IPS DF 6.9 (cell line): ENCODE measurements around the gene SVIL.
"Not testable (repeated sequence)": the region's sequence is repeated elsewhere in the genome, so short reads cannot be mapped to it uniquely, and the experiment has no call there.

Experiments used
- DNase-seq: peaks from one replicate; pipeline ENCODE4 v3.0.0-alpha.2; 2013; ENCODE audit warnings: low read depth, low spot score
- H3K27ac ChIP-seq: one replicate; pipeline ENCODE4 v1.5.1; 2013; ENCODE audit warnings: low read length, control low read depth
- H3K27me3 ChIP-seq: 2 replicates; pipeline ENCODE4 v1.6.1; 2013; ENCODE audit warnings: mild to moderate bottlenecking, low read length; ENCODE audit not compliant: control insufficient read depth, insufficient read depth
- H3K36me3 ChIP-seq: 2 replicates; pipeline ENCODE4 v1.6.1; 2013; ENCODE audit warnings: low read length; ENCODE audit not compliant: control insufficient read depth, insufficient read depth
- H3K4me1 ChIP-seq: 2 replicates; pipeline ENCODE4 v1.6.1; 2013; ENCODE audit warnings: low read length; ENCODE audit not compliant: control insufficient read depth, insufficient read depth
- H3K4me3 ChIP-seq: 2 replicates; pipeline ENCODE4 v1.5.1; 2013; ENCODE audit warnings: mild to moderate bottlenecking, low read length
- H3K9me3 ChIP-seq: 2 replicates; pipeline ENCODE4 v1.6.1; 2013; ENCODE audit warnings: low read length, inconsistent platforms; ENCODE audit not compliant: control insufficient read depth, insufficient read depth
- WGBS: extraction: QIAGEN DNeasy Blood & Tissue Kit; methylation state at CpG from one replicate; pipeline ENCODE4 v1.1.7; 2013; ENCODE audit warnings: mixed read lengths, missing lambda C conversion rate; ENCODE audit not compliant: insufficient read length, insufficient coverage; 5-methylcytosine and 5-hydroxymethylcytosine counted together

SVIL gene

DNA sequence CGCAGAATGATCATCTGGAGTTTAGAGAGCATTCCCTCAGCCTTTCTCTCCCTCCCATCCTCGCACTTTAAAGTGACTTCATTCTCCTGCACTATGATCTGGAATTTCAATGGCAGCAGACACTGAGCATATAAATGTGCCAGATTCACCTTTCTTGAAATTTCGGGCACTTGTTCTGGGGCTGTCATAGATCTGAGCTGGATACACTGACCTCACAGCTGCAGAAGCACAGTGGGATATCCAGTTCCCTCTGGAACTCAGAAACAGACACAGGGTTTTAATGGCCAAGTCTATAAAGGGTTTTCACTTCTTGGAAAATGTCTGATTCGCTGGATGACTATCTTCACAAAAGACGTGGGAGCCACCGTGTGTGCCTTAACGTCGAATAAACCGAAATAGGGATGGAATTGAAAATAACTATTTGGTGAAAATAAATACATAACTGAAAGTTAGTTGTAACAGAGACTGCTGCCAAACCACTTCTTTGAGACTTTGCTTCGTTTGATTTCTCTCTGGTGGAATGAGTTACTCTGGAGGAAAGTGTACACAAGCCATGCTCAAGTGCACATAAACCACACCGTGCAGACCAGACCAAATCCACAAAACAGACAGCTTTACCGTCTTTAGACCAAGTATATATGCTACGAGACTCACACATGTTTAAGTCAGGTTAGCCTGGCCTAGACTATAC, 126.1 kb downstream of the SVIL start:
- Histone ChIP-seq H3K4me3 (no peak overlapping the region), H3K36me3 (no peaks in the 10 kb centered on the region), H3K27me3 (no peaks in the 10 kb centered on the region), H3K4me1 (no peaks in the 10 kb centered on the region; the same call in 1 of the 2 replicates), H3K27ac (no peak overlapping the region), H3K9me3 (no peaks in the 10 kb centered on the region)
- no peak for DNase-seq
- WGBS = no CpG with 5 or more reads among the region's 13 CpGs

DNA sequence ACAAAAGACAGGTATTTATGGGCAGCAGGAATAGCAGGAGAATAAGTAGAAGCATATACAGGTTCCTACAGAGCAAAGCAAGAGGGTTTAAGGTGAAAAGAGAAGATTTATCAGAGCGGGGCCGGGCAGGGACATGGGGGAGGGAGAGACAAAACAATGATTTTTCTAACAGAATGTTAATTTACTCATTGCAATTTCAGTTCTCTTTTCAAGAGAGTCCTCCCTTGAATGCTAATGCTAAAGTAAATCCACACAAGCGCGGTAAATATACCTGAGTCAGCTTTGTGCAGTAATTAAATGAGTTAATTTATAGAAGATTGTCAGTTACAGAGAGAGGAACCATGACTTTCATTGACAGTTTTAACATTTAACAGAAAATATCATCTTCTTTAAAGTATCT, 127.0 kb downstream of the SVIL start:
- H3K27me3 ChIP-seq, H3K4me3 ChIP-seq, DNase-seq, H3K27ac ChIP-seq, H3K9me3 ChIP-seq, H3K36me3 ChIP-seq, H3K4me1 ChIP-seq: not testable (repeated sequence)
- no CpG with 5 or more reads among the region's 4 CpGs for WGBS

DNA sequence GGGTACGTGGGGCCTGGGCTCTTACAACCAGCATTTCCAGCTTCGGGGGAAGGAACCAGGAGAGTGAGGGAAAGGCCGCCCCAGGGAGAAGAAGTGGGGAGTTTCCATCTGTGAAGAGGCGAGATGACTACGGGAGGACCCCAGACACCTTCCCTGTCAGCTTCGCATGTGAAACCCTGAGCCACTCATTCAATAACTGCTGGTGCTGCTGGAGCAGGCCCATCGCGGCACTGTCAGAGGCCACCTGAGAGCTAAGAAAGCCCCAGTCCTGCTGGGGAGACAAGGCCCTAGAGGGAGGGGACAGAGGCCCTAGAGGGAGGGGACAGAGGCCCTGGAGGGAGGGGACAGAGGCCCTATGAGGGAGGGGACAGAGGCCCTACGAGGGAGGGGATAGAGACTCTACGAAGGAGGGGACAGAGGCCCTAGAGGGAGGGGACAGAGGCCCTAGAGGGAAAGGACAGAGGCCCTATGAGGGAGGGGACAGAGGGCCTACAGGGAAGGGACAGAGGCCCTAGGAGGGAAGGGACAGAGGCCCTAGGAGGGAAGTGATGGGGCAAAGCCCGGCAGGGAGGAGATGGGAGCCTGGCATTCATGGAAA, 128.3 kb downstream of the SVIL start:
- not testable (repeated sequence) for H3K4me1 ChIP-seq, H3K36me3 ChIP-seq, H3K27ac ChIP-seq, H3K4me3 ChIP-seq, H3K27me3 ChIP-seq, H3K9me3 ChIP-seq, DNase-seq
- WGBS = no CpG with 5 or more reads among the region's 11 CpGs

DNA sequence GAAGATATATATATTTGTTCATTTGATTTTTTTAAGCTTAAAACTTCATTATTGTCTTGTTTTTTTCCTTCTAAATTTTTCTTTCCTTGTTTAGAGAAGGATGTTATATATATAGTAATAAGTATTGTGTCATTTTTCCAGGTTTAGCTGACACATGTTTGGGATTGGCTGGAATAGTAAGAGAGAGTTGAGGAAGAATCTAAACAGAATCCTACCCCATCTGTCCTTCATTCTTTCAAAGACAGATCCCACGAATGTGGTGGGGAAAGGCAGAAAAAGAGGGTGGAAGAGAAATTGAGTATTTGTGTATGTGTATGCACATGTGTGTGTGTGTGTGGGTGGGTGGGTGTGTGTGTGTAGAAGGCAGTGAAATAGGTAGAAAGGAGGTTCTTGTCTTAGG, 132.4 kb downstream of the SVIL start:
- no CpG with 5 or more reads among the region's 1 CpG for WGBS
- no peaks in the 10 kb centered on the region for H3K9me3 ChIP-seq
- no peak overlapping the region for H3K27ac ChIP-seq
- H3K27me3 ChIP-seq = no peaks in the 10 kb centered on the region
- H3K4me1 ChIP-seq = no peaks in the 10 kb centered on the region
- no peak overlapping the region for H3K4me3 ChIP-seq
- no peak for DNase-seq
- H3K36me3 ChIP-seq = no peaks in the 10 kb centered on the region

DNA sequence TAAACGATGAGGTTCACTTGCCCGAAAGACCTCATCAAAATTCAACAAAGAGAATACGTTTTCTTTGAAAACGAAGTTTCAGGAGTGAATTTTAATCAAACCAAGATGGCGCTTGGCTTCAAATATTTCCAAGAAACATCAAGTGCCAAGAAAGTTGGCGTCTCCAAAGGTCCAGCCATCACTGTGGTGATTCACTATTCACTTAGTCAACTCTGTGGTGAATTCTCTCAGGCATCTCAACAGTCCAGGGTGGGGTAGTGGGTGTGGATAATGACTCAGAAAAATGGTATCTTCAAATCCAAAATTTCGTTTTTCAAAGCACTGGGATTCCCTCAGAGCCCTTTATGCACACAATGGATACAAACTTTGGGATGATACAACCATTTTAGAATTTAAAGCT, 133.1 kb downstream of the SVIL start:
- H3K36me3 ChIP-seq = no peaks in the 10 kb centered on the region
- no peak overlapping the region for H3K4me3 ChIP-seq
- H3K27ac ChIP-seq = no peak overlapping the region
- H3K4me1 ChIP-seq = no peaks in the 10 kb centered on the region
- no CpG with 5 or more reads among the region's 7 CpGs for WGBS
- H3K27me3 ChIP-seq = no peaks in the 10 kb centered on the region
- H3K9me3 ChIP-seq = no peaks in the 10 kb centered on the region
- DNase-seq = no peak

DNA sequence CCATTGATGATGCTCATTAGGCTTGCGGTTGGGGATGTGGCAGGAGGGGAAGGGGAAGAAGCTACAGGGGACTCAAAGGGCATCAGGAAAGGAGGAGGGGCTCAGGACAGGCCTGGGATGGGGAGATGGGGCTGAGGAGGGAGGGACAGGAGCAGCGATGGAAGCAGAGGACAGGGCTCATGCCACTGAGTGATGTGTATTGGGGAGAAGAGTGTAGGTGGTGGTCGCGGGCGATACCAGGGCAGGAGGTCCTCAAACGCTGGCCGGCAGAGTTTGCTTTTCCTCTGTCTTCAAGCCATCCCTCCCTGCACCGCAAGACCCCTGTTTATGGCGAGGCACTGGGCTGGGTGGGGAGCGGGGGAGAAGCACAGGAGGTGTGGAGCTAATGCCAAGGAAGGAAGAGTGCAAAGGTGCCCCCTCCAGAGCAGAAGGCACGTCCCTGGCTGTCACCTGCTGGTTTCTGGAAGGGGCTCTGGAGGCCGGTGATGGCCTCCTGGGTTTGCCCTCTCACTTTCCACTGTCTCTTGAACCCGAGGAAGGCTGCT, 134.7 kb downstream of the SVIL start:
- no peaks in the 10 kb centered on the region for H3K27me3 ChIP-seq
- no peaks in the 10 kb centered on the region for H3K9me3 ChIP-seq
- no peaks in the 10 kb centered on the region for H3K36me3 ChIP-seq
- no peak overlapping the region for H3K4me3 ChIP-seq
- DNase-seq = no peak
- no peaks in the 10 kb centered on the region for H3K4me1 ChIP-seq
- WGBS = no CpG with 5 or more reads among the region's 13 CpGs
- H3K27ac ChIP-seq = no peak overlapping the region

DNA sequence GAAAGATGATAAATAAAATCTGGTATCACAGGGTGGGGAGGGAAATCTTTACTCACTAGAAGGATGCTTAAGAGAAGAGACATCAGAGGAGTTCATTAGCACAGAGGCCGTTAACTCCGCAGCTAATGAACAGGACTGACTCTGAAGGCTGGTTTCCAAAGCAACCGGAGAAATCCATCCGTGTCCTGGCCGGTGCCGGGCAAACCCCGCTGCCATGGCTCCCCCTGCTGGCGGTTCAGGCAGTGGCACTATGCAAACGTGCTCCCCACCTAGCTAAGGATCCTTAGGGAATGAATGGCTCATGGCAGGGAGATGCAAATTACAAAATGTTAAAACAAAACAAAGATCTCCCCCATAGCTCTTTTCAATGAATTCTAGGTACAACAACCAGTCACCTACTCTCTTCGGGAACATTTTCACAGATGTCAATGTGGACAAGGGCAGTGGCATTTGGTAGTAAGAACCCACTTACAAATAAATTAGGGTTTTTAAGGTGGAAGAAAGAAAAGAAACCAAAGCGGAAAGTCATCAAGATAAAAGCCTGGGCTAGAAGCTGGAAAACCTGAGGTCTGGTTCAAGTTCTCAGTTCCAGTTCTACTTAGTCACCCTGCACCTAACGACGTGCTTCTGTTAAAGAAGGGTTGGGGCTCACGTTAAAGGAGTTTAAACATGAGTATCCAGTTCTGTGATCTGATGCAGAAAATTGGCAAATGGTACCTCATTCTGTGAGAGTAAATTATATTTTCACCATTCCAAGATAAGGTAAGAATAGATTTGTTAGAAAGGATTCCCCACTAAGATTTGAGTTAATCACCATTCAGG, 138.2 kb downstream of the SVIL start:
- H3K4me3 ChIP-seq = no peak overlapping the region
- H3K9me3 ChIP-seq = no peaks in the 10 kb centered on the region
- DNase-seq = no peak
- H3K36me3 ChIP-seq = no peaks in the 10 kb centered on the region; the same call in 1 of the 2 replicates
- no peaks in the 10 kb centered on the region for H3K27me3 ChIP-seq
- no CpG with 5 or more reads among the region's 14 CpGs for WGBS
- no peaks in the 10 kb centered on the region for H3K4me1 ChIP-seq
- no peak overlapping the region for H3K27ac ChIP-seq

DNA sequence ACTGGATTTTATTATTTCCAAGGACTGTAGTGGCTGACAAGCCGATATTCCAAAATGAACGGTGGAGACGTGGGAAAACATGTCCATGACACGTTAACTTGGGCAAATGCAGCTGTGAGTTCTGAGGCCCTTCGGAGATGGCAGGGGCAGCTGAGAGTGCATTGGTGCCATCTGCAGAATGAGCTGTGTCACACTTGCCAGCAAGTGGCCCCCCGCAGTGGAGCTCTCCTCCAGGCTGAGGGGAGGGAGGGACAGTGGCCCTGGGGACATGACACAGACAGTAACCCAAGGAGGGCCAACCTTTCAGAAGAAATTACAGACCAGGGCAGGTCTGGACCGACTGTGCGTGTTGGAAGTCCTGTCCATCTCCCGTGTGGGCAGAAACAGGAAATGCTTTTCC, 139.4 kb downstream of the SVIL start:
- DNase-seq = no peak
- Histone ChIP-seq H3K36me3 (no peaks in the 10 kb centered on the region; the same call in 1 of the 2 replicates), H3K27me3 (no peaks in the 10 kb centered on the region), H3K4me1 (no peaks in the 10 kb centered on the region), H3K27ac (no peak overlapping the region), H3K9me3 (no peaks in the 10 kb centered on the region), H3K4me3 (no peak overlapping the region)
- WGBS = no CpG with 5 or more reads among the region's 9 CpGs

DNA sequence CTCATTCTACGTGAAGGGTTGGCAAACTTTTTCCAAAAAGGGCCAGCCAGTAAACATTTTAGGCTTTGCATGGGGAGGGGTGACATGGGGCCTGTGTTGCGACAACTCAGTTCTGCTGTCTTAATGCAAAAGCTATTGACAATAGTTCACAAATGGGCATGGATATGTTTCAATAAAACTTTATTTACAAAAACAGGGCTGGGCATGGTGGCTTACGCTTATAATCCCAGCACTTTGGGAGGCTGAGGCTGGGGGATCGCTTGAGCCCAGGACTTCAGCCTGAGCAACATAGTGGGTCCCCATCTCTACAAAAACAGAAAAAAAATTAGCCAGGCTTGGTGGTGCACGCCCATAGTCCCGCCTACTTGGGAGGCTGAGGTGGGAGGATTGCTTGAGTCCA, 141.1 kb downstream of the SVIL start:
- no peak overlapping the region for H3K27ac ChIP-seq
- no peaks in the 10 kb centered on the region; the same call in 1 of the 2 replicates for H3K36me3 ChIP-seq
- no peak for DNase-seq
- no peaks in the 10 kb centered on the region for H3K9me3 ChIP-seq
- no peaks in the 10 kb centered on the region for H3K27me3 ChIP-seq
- no peak overlapping the region for H3K4me3 ChIP-seq
- no peaks in the 10 kb centered on the region for H3K4me1 ChIP-seq
- WGBS = no CpG with 5 or more reads among the region's 6 CpGs

DNA sequence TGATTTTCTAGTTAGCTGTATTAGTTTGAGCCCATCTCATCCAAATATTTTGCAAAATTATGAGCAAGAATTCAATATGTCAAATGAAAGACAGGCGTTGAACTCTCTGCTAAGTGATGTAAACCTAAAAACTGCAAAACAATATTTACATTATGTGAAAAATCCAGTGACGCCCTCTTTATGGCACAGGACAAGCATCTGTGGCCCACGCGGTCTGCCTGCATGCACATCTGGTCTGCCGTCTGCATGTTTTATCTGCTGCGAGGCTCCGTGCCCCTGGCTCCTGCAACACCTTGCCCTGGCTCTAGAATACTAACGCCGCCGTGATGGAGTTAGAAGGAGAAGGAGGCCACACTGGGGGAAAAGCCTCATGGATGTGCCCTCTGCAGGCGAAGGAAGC, 142.0 kb downstream of the SVIL start:
- Histone ChIP-seq H3K36me3 (no peaks in the 10 kb centered on the region; the same call in 1 of the 2 replicates), H3K9me3 (no peaks in the 10 kb centered on the region), H3K4me1 (no peaks in the 10 kb centered on the region), H3K4me3 (no peak overlapping the region), H3K27ac (no peak overlapping the region), H3K27me3 (no peaks in the 10 kb centered on the region)
- WGBS = no CpG with 5 or more reads among the region's 11 CpGs
- DNase-seq = no peak
